SK-N-SH (cell line): ENCODE data around the gene MTIF2. TPM values are rescaled to one million over a fixed set of nuclear protein-coding genes. Genes with fewer than 3 reads are reported as not detected.

Experiments used
- CTCF ChIA-PET: fragments of 300-600, 350-600 bp; formaldehyde crosslinking; extraction: SDS; loops from one replicate; lab custom pipeline; 2021; lab: Yijun Ruan, JAX
- POLR2A ChIA-PET: fragments of 350-600 bp; sonication (Branson Sonifier 250); formaldehyde crosslinking; extraction: SDS; loops from one replicate; lab custom pipeline; 2020; ENCODE audit warnings: antibody characterized with exemption, inconsistent platforms; lab: Yijun Ruan, JAX
- DNase-seq: peaks from one replicate; pipeline ENCODE4 v3.0.0; 2012
- H2AFZ ChIP-seq: fragments of 200-600 bp; sonication (generic); 2 replicates; pipeline ENCODE4 v1.8.1; 2016; ENCODE audit warnings: antibody characterized with exemption, mild to moderate bottlenecking, low read depth
- H3F3A ChIP-seq: fragments of 200-600 bp; sonication (generic); replicated peaks from 2 replicates; pipeline ENCODE3; 2016; ENCODE audit warnings: antibody characterized with exemption, mild to moderate bottlenecking; ENCODE audit not compliant: insufficient read depth
- H3K27ac ChIP-seq, 2 experiments: fragments of 200-500 bp in 1 of 2; fragments of 200-600 bp in 1 of 2; sonication (Bioruptor generic) in 1 of 2; sonication (generic), shearing (Covaris generic) in 1 of 2; 2 replicates each; pipeline versions ENCODE4 v1.5.1 to v1.6.1; 2014 to 2016; ENCODE audit warnings: low read depth in 2 of 2, inconsistent platforms in 1 of 2, low read length in 1 of 2, mild to moderate bottlenecking in 1 of 2, mixed read lengths in 1 of 2
- H3K27me3 ChIP-seq: fragments of 200-600 bp; sonication (generic), shearing (Covaris generic); 2 replicates; pipeline ENCODE4 v1.6.1; 2016; ENCODE audit warnings: mixed run types; ENCODE audit not compliant: insufficient read depth
- H3K36me3 ChIP-seq, 2 experiments: fragments of 200-500 bp in 1 of 2; fragments of 200-600 bp in 1 of 2; sonication (Bioruptor generic) in 1 of 2; sonication (generic) in 1 of 2; replicated peaks in 1 of 2; 2 replicates each; pipeline versions ENCODE3 to v1.5.1; 2014 to 2016; ENCODE audit warnings: low read length in 1 of 2, mild to moderate bottlenecking in 1 of 2; ENCODE audit not compliant: insufficient read depth in 2 of 2, control insufficient read depth in 1 of 2
- H3K4me1 ChIP-seq, 2 experiments: fragments of 200-500 bp in 1 of 2; fragments of 200-600 bp in 1 of 2; sonication (Bioruptor generic) in 1 of 2; sonication (generic), shearing (Covaris generic) in 1 of 2; 2 replicates each; pipeline versions ENCODE4 v1.5.1 to v1.6.1; 2014 to 2016; ENCODE audit warnings: low read depth in 1 of 2, low read length in 1 of 2, mixed run types in 1 of 2; ENCODE audit not compliant: insufficient read depth in 2 of 2, control insufficient read depth in 1 of 2
- H3K4me2 ChIP-seq: fragments of 200-600 bp; sonication (generic), shearing (Covaris generic); 2 replicates; pipeline ENCODE4 v1.6.1; 2017; ENCODE audit warnings: mixed run types
- H3K4me3 ChIP-seq, 2 experiments: fragments of 200-500 bp in 1 of 2; fragments of 200-600 bp in 1 of 2; sonication (Bioruptor generic) in 1 of 2; sonication (generic), shearing (Covaris generic) in 1 of 2; 2 replicates each; pipeline versions ENCODE4 v1.5.1 to v1.8.1; 2014 to 2016; ENCODE audit warnings: low read depth in 2 of 2, inconsistent platforms in 1 of 2, low read length in 1 of 2, mild to moderate bottlenecking in 1 of 2, mixed read lengths in 1 of 2, moderate library complexity in 1 of 2
- H3K79me2 ChIP-seq: fragments of 200-600 bp; sonication (generic); 2 replicates; pipeline ENCODE4 v1.8.1; 2017; ENCODE audit warnings: mild to moderate bottlenecking; ENCODE audit not compliant: insufficient read depth
- H3K9ac ChIP-seq: fragments of 200-600 bp; sonication (generic); 2 replicates; pipeline ENCODE4 v1.6.1; 2017; ENCODE audit warnings: mixed run types
- H3K9me2 ChIP-seq: fragments of 200-600 bp; sonication (generic); 2 replicates; pipeline ENCODE4 v1.6.1; 2017; ENCODE audit warnings: mixed run types
- H3K9me3 ChIP-seq: fragments of 200-600 bp; sonication (generic); 2 replicates; pipeline ENCODE4 v1.6.1; 2017; ENCODE audit warnings: mixed run types, mild to moderate bottlenecking, moderate library complexity
- H4K20me1 ChIP-seq: fragments of 200-600 bp; sonication (generic); 2 replicates; pipeline ENCODE4 v1.6.1; 2017; ENCODE audit warnings: mild to moderate bottlenecking, mixed run types; ENCODE audit not compliant: insufficient read depth
- ELF1 ChIP-seq: IDR thresholded peaks from 2 replicates; pipeline ENCODE4 v1.4.0; 2012
- EP300 ChIP-seq, 2 experiments: IDR thresholded peaks; 2 replicates each; pipeline versions ENCODE4 v1.4.0 to v1.6.1; 2012; ENCODE audit warnings: borderline replicate concordance in 1 of 2, low read depth in 1 of 2, low read length in 1 of 2
- JUND ChIP-seq: IDR thresholded peaks from 2 replicates; pipeline ENCODE4 v1.4.0; 2012
- MXI1 ChIP-seq: IDR thresholded peaks from 2 replicates; pipeline ENCODE4 v1.6.1; 2012; ENCODE audit warnings: mild to moderate bottlenecking, low read depth, low read length, improper control_type of control experiment
- NFIC ChIP-seq: IDR thresholded peaks from 2 replicates; pipeline ENCODE4 v1.4.0; 2012; ENCODE audit warnings: borderline replicate concordance
- NRF1 ChIP-seq: IDR thresholded peaks from 2 replicates; pipeline ENCODE4 v1.6.1; 2012; ENCODE audit warnings: low read depth, mild to moderate bottlenecking, low read length
- PBX3 ChIP-seq: IDR thresholded peaks from 2 replicates; pipeline ENCODE4; 2012
- REST ChIP-seq: IDR thresholded peaks from 2 replicates; pipeline ENCODE4 v1.6.1; 2012; ENCODE audit warnings: mild to moderate bottlenecking, low read depth, low read length, moderate library complexity
- TAF1 ChIP-seq: IDR thresholded peaks from 2 replicates; pipeline ENCODE4 v1.6.1; 2012; ENCODE audit warnings: low read depth, mild to moderate bottlenecking, low read length, moderate library complexity, borderline replicate concordance
- USF2 ChIP-seq: fragments of 150-350 bp; IDR thresholded peaks from 2 replicates; pipeline ENCODE4 v1.6.1; 2017; ENCODE audit warnings: antibody characterized with exemption, low read length, low read depth, borderline replicate concordance
- YY1 ChIP-seq: IDR thresholded peaks from 2 replicates; pipeline ENCODE4 v1.4.0; 2012; ENCODE audit warnings: low read depth, mild to moderate bottlenecking
- WGBS: methylation state at CpG from one replicate; pipeline ENCODE4 v1.1.6; 2017; ENCODE audit warnings: low lambda C conversion rate; 5-methylcytosine and 5-hydroxymethylcytosine counted together
- polyA plus RNA-seq, 3 experiments: library from polyadenylated mRNA; depleted of rRNA; stranded (reverse); fragments of >200 nt; gene quantifications; 2 replicates each; pipeline ENCODE4 v1.2.3, GENCODE V29; 2012
- TF ChIP-seq, protein P1 (sequence below): IDR thresholded peaks from 2 replicates; pipeline ENCODE4 v1.4.0; 2012; ENCODE audit warnings: low read depth
- TF ChIP-seq, protein P2 (sequence below): fragments of 150-350 bp; IDR thresholded peaks from 2 replicates; pipeline ENCODE4 v1.6.1; 2016; ENCODE audit warnings: mild to moderate bottlenecking, low read depth, low read length

MTIF2 gene
- polyA plus RNA-seq, 1 of the 3 experiments (the other 2 are of a cell fraction) = 12.9 TPM

DNA sequence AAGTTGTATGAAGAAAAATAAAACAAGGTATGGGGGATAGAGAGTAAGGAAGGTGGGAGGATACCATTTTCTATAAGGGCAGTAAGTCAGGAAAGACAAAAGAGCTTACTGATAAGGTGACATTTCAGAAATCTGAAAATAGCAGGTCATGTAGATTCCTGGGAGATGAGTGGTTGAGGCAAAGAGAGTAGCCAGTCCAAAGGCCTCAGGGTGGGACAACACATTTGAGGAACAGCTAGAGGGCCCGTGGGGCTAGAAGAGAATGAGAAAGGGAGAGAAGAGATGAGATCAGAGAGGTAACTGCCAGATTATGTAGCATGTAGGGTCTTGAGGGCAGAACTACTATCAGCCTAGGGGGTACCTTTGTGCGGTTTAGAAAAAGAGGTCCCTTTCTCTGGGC is 39.8 kb downstream of the MTIF2 start:
- 93% methylated on average over 2 of the region's 2 CpGs for WGBS
- no peak for DNase-seq
- Histone ChIP-seq H3K4me3 (no peak overlapping the region), H3K4me1 (peaks cover 4 to 11% of the 10 kb centered on the region in 2 experiments; a peak in 3 of 4 replicates), H3K9me2 (no peaks in the 10 kb centered on the region), H3K9me3 (no peaks in the 10 kb centered on the region), H3K79me2 (peaks cover 62% of the 10 kb centered on the region), H3F3A (peaks cover 6% of the 10 kb centered on the region), H3K36me3 (peaks cover 8 to 16% of the 10 kb centered on the region in 2 experiments), H3K9ac (no peak overlapping the region), H3K27ac (no peak overlapping the region), H3K27me3 (no peaks in the 10 kb centered on the region), H4K20me1 (peaks cover 6% of the 10 kb centered on the region; the same call in 1 of the 2 replicates), H2AFZ (no peak overlapping the region), H3K4me2 (no peak overlapping the region)
- TF ChIP-seq MXI1 (no peak), PBX3 (no peak), REST (no peak), NRF1 (no peak), NFIC (no peak), ELF1 (no peak), EP300 (IDR thresholded peaks at IDR 0.05; ENCODE audit: borderline replicate concordance in 1 of 2, low read depth in 1 of 2, low read length in 1 of 2) (no peak), USF2 (no peak), JUND (no peak), TAF1 (no peak), YY1 (no peak)
- TF ChIP-seq, protein P1, sequence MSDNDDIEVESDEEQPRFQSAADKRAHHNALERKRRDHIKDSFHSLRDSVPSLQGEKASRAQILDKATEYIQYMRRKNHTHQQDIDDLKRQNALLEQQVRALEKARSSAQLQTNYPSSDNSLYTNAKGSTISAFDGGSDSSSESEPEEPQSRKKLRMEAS = no peak
- TF ChIP-seq, protein P2, sequence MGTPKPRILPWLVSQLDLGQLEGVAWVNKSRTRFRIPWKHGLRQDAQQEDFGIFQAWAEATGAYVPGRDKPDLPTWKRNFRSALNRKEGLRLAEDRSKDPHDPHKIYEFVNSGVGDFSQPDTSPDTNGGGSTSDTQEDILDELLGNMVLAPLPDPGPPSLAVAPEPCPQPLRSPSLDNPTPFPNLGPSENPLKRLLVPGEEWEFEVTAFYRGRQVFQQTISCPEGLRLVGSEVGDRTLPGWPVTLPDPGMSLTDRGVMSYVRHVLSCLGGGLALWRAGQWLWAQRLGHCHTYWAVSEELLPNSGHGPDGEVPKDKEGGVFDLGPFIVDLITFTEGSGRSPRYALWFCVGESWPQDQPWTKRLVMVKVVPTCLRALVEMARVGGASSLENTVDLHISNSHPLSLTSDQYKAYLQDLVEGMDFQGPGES = no peak
- POLR2A ChIA-PET = no interaction called here
- CTCF ChIA-PET = no interaction called here
